Transverse colon (tissue), 4 donors: ENCODE data around the gene SPATA19. TPM values are rescaled to one million over a fixed set of nuclear protein-coding genes. Genes with fewer than 3 reads are reported as not detected.

ENCODE experiments used
- DNase-seq: peaks from one replicate; pipeline ENCODE4 v3.0.0-alpha.2; 2019
- H3K27ac ChIP-seq, 4 donors: fragments of 200-600 bp; sonication (generic); 2 replicates each; pipeline ENCODE4 v1.5.1; 2016 to 2018; ENCODE audit warnings: inconsistent platforms in 4 of 4
- H3K27me3 ChIP-seq: fragments of 200-600 bp; sonication (generic); 2 replicates; pipeline ENCODE4 v1.5.1; 2017; ENCODE audit warnings: inconsistent platforms
- H3K36me3 ChIP-seq, 4 donors: fragments of 200-600 bp; sonication (generic); 2 replicates each; pipeline ENCODE4 v1.5.1; 2017 to 2019; ENCODE audit warnings: inconsistent platforms in 4 of 4
- H3K4me1 ChIP-seq, 4 donors: fragments of 200-600 bp; sonication (generic); 2 replicates each; pipeline ENCODE4 v1.5.1; 2017 to 2020; ENCODE audit warnings: inconsistent platforms in 4 of 4
- H3K4me3 ChIP-seq, 4 donors: fragments of 200-600 bp; sonication (generic); 1 replicate in 1 of 4; 2 replicates in 3 of 4; pipeline versions ENCODE4 v1.5.1 to v1.6.1; 2017 to 2019; ENCODE audit warnings: inconsistent platforms in 4 of 4
- H3K9me3 ChIP-seq, 2 donors: fragments of 200-600 bp; sonication (generic); 2 replicates each; pipeline ENCODE4 v1.5.1; 2017 to 2019; ENCODE audit warnings: inconsistent platforms in 2 of 2
- EP300 ChIP-seq: sonication (generic); formaldehyde crosslinking; IDR thresholded peaks from one replicate; pipeline ENCODE4 v1.6.1; 2017; ENCODE audit warnings: antibody characterized with exemption, low read depth
- POLR2A ChIP-seq: fragments of 450-650 bp; IDR thresholded peaks from one replicate; pipeline ENCODE4 v1.6.1; 2016; ENCODE audit warnings: antibody characterized with exemption, mild to moderate bottlenecking, moderate library complexity
- POLR2AphosphoS5 ChIP-seq, 3 donors: sonication (generic); formaldehyde crosslinking; IDR thresholded peaks; one replicate each; pipeline ENCODE4 v1.6.1; 2016; ENCODE audit warnings: antibody characterized with exemption in 3 of 3
- whole genome bisulfite sequencing, 2 donors: methylation state at CpG; one replicate each; pipeline ENCODE4 v1.1.5; 2018; ENCODE audit warnings: low coverage in 1 of 2; 5-methylcytosine and 5-hydroxymethylcytosine counted together
- in situ Hi-C, 4 donors: fragments of 200-750 bp; cut with MboI; loops; one replicate each; pipeline versions ENCODE4 v1.15.0 to v1.15.1; 2017; ENCODE audit warnings: low sequenced_read_pairs in 3 of 4, low pct_ligation_motif_present in 1 of 4, low pct_unique_long_range_greater_than_20kb in 1 of 4
- intact Hi-C: fragments of 100-400 bp; cut with DNase I; formaldehyde crosslinking; loops from one replicate; pipeline ENCODE4 v1.15.1; 2023; ENCODE audit warnings: low total_unique reads
- total RNA-seq, 4 donors: library from RNA; depleted of rRNA; stranded (reverse); fragments of >200 nt; gene quantifications; one replicate each; pipeline ENCODE4 v1.1.0, GENCODE V29; 2016
- TF ChIP-seq, protein P1 (sequence below), 5 experiments: fragments of 200-600 bp in 3 of 5; fragments of 450-650 bp in 2 of 5; sonication (generic) in 3 of 5; IDR thresholded peaks; 1 replicate in 2 of 5; 2 replicates in 3 of 5; pipeline ENCODE4 v1.5.1; 2016 to 2017; ENCODE audit warnings: antibody characterized with exemption in 5 of 5, inconsistent platforms in 3 of 5, mild to moderate bottlenecking in 2 of 5, moderate library complexity in 1 of 5

The SPATA19 gene
- total RNA-seq, 4 donors from 2014 or later: not detected

DNA sequence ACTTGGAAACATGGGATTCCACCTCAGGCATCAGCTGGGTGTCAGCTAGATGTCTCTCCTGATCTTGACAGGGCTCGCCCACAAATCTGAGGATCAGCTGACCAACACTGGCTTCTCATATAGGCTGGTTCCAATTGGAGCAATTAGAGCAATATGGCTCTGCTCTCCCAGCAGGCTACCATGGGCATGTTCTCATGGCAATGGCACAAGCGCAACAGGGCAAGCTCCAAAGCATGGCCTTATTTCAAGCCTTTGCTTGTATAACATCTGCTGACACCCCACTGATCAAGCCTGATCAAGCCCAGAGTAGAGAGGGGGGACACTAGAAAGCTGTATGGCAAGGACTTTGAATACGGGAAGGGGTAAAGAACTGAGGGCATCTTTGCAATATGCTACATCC, 40.7 kb upstream of the SPATA19 start:
- no peaks in the 10 kb centered on the region for H3K9me3 ChIP-seq
- no peaks in the 10 kb centered on the region for H3K36me3 ChIP-seq
- TF ChIP-seq POLR2AphosphoS5 (IDR thresholded peaks at IDR 0.05) (no peak), EP300 (no peak)
- TF ChIP-seq, protein P1, sequence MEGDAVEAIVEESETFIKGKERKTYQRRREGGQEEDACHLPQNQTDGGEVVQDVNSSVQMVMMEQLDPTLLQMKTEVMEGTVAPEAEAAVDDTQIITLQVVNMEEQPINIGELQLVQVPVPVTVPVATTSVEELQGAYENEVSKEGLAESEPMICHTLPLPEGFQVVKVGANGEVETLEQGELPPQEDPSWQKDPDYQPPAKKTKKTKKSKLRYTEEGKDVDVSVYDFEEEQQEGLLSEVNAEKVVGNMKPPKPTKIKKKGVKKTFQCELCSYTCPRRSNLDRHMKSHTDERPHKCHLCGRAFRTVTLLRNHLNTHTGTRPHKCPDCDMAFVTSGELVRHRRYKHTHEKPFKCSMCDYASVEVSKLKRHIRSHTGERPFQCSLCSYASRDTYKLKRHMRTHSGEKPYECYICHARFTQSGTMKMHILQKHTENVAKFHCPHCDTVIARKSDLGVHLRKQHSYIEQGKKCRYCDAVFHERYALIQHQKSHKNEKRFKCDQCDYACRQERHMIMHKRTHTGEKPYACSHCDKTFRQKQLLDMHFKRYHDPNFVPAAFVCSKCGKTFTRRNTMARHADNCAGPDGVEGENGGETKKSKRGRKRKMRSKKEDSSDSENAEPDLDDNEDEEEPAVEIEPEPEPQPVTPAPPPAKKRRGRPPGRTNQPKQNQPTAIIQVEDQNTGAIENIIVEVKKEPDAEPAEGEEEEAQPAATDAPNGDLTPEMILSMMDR (IDR thresholded peaks at IDR 0.05): no peak
- H3K27ac ChIP-seq: no peak overlapping the region
- in situ Hi-C loops: no loop called here
- WGBS, 2 donors: 76 to 100% methylated on average over 2 to 3 of the region's 3 CpGs
- H3K4me3 ChIP-seq: no peak overlapping the region
- no peaks in the 10 kb centered on the region for H3K27me3 ChIP-seq
- H3K4me1 ChIP-seq: no peaks in the 10 kb centered on the region
- no peak for DNase-seq
- intact Hi-C loops: no loop called here

DNA sequence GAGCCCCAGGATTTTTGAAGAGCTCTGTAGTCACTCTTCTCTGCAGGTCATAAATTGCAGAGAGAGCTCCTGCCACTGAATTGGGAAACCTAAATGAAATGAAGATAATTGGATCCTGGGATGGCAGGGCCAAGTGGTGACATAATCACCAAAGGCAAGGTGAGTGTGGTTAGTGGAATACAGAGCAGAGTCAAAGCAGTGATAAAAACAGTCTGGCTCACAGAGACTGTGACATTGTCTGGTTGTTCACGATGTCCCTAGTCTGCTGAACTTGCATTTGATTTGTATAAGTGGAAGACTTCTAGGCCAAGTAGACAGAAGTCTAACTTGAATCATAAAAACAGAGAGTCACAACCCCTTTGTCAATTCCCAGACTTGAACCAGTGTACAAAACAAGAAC, 26.8 kb upstream of the SPATA19 start:
- Histone ChIP-seq H3K36me3 (no peaks in the 10 kb centered on the region), H3K4me1 (no peaks in the 10 kb centered on the region), H3K27ac (no peak overlapping the region), H3K9me3 (no peaks in the 10 kb centered on the region), H3K4me3 (no peak overlapping the region), H3K27me3 (no peaks in the 10 kb centered on the region)
- in situ Hi-C loops: no loop called here
- DNase-seq: no peak
- no peak for TF ChIP-seq POLR2A
- TF ChIP-seq EP300: no peak
- no peak for TF ChIP-seq POLR2AphosphoS5 (IDR thresholded peaks at IDR 0.05)
- TF ChIP-seq, protein P1 (IDR thresholded peaks at IDR 0.05): no peak
- WGBS, 2 donors: 0 to 38% methylated on average over 1 of the region's 1 CpG
- intact Hi-C loops: no loop called here

DNA sequence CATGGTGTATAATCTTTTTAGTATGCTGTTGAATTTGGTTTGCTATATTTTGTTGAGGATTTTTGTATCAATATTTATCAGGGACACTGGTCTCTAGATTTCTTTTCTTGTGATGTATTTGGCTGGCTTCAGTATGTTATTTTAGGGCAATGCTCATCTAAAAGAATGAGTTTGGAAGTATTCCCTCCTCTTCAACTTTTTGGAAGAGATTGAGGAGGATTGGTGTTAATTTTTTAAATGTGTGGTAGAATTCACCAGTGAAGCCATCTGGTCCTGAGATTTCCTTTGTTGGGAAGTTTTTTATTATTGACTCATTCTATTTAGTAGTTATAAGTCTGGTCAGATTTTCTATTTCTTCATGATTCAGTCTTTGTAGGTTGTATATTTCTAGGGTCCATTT, 22.1 kb upstream of the SPATA19 start:
- Histone ChIP-seq H3K36me3 (no peaks in the 10 kb centered on the region), H3K4me3 (no peak overlapping the region), H3K9me3 (no peaks in the 10 kb centered on the region), H3K27me3 (no peaks in the 10 kb centered on the region), H3K4me1 (no peaks in the 10 kb centered on the region), H3K27ac (no peak overlapping the region)
- DNase-seq: no peak
- TF ChIP-seq POLR2AphosphoS5 (IDR thresholded peaks at IDR 0.05): no peak
- no peak for TF ChIP-seq POLR2A
- no peak for TF ChIP-seq EP300
- TF ChIP-seq, protein P1 (IDR thresholded peaks at IDR 0.05): no peak
- intact Hi-C loops: no loop called here
- in situ Hi-C loops: no loop called here

DNA sequence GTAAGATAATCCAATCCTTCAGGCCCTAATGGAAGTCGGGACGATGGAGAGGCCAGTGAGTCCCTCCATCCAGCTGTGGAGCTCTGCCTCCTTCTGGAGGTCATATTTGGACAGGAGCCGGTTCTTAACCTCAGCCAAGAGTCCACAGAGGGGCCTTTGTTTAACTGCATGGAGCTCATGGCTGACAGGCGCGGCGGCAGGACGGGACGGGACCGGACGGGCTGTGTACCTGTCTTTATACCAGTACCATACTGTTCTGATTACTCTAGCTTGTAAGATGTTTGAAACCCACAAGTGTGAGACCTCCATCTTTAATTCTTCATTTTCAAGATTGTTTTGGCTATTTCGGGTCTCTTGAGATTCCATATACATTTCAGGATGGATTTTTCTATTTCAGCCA, 20.2 kb upstream of the SPATA19 start:
- 94 to 100% methylated on average over 1 to 11 of the region's 11 CpGs for WGBS, 2 donors
- Histone ChIP-seq H3K9me3 (no peaks in the 10 kb centered on the region), H3K27me3 (no peaks in the 10 kb centered on the region), H3K4me3 (no peak overlapping the region), H3K27ac (no peak overlapping the region), H3K36me3 (no peaks in the 10 kb centered on the region), H3K4me1 (no peaks in the 10 kb centered on the region)
- DNase-seq: no peak
- in situ Hi-C loops (no loop called here), intact Hi-C loops (no loop called here)
- TF ChIP-seq EP300 (no peak), POLR2AphosphoS5 (IDR thresholded peaks at IDR 0.05) (no peak), POLR2A (no peak)
- TF ChIP-seq, protein P1 (IDR thresholded peaks at IDR 0.05): no peak
